ENCODE data around the gene TGFBR2. TPM values are rescaled to one million over a fixed set of nuclear protein-coding genes. Genes with fewer than 3 reads are reported as not detected.

TGFBR2 gene
- total RNA-seq, 1 donor from 2014 or later, result 15.6 TPM

DNA sequence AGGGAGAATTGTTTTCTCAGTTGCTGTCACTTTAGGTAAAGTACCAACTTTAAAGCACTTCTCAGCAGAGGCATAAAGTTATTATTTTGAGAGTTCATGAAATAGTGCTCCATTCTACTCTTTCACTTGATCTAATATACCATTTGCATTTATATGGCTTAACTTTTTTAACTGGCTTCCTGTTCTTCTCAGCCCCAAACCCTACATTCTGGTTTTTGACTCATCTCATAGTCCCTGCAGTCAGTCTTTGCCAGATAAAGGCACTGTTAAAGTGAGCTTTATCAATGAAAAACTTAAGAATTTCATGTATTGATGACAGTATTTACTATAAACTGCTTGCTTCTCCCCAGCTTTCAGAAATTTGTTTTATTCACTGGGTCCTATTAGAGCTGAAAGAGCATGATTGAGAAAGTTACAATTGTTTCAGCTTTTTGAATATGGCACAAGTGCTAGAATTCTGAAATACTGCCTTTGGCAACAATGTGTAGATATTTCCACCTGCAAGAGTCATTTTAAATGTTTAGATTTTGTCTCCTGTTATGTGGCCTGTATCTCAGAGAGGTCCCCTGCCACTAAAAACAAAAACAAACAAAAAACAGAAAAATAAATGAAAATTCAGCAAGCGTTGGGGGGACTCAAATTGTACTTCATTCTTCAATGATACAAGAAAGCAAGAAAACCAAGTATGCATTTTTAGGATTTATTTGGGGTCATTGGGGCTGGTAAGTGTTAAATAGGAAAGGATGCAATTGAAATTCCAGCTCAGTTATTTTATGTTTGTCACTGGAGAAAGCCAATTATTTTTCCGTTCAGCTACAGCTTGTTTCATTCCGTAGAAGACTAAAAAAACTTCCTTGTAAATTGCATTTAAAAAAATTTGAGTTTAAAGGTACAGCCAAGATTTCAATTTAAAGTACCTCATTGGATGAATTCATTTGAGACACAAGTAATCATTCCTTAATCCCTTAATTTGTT, 28.6 kb downstream of the TGFBR2 start:
- TF ChIP-seq, protein P1, sequence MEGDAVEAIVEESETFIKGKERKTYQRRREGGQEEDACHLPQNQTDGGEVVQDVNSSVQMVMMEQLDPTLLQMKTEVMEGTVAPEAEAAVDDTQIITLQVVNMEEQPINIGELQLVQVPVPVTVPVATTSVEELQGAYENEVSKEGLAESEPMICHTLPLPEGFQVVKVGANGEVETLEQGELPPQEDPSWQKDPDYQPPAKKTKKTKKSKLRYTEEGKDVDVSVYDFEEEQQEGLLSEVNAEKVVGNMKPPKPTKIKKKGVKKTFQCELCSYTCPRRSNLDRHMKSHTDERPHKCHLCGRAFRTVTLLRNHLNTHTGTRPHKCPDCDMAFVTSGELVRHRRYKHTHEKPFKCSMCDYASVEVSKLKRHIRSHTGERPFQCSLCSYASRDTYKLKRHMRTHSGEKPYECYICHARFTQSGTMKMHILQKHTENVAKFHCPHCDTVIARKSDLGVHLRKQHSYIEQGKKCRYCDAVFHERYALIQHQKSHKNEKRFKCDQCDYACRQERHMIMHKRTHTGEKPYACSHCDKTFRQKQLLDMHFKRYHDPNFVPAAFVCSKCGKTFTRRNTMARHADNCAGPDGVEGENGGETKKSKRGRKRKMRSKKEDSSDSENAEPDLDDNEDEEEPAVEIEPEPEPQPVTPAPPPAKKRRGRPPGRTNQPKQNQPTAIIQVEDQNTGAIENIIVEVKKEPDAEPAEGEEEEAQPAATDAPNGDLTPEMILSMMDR (IDR thresholded peaks at IDR 0.05; ENCODE audit: unreplicated experiment), result no peak
- no peaks in the 10 kb centered on the region for H3K9me3 Mint-ChIP-seq
- no peak for DNase-seq (ENCODE audit: low spot score in 2 of 2, unreplicated experiment in 2 of 2)
- H3K36me3 Mint-ChIP-seq, result peaks cover 3% of the 10 kb centered on the region
- no peak overlapping the region for H3K27ac Mint-ChIP-seq
- no peaks in the 10 kb centered on the region for H3K27me3 Mint-ChIP-seq (ENCODE audit: low read depth)
- peaks cover 26% of the 10 kb centered on the region for H3K4me1 Mint-ChIP-seq
- H3K4me3 Mint-ChIP-seq, result no peak overlapping the region

DNA sequence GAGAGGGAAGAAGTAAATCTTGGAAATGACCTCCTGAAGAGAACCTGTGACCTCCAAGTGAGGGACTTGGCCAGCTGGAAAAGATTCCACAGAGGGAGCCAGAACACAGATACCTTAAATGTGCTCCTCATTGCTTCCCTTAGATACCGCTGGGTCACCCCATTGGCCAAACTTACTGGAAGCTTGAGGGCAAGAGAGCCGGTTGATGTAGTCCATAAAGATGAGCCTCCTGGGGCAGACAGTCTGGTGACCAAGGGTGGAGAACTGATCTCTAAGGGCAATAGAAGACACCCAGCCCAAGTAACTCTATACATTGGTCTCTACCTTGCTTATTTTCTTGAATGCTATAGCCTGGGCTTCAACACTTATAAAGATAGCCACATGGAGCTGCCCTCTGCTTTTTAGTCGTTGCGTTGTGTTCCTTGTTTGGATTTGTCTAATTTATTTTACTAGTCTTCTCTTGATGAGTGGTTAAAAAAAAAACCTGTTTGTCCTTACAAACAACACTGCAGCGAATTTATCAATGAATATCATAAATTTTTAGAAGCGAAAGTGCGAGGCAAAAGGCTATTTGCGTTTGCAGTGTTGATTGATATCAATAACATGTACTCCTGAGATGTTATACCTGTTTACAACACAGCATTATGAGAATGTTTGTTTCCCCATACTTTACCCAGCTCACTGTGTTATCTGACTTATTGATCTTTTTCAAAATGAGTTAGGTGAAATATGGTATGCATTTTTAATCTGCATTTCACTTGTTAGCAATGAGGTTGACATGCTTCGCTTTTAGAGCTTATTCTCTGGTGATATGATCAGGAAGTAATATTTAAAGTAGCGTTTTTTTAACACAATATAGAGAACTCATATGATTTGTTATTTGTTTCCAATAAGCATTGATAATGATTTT, 31.2 kb downstream of the TGFBR2 start:
- TF ChIP-seq, protein P1 (IDR thresholded peaks at IDR 0.05; ENCODE audit: unreplicated experiment), result no peak
- H3K4me1 Mint-ChIP-seq, result peaks cover 17% of the 10 kb centered on the region
- no peak overlapping the region for H3K27ac Mint-ChIP-seq
- no peaks in the 10 kb centered on the region for H3K36me3 Mint-ChIP-seq
- H3K27me3 Mint-ChIP-seq (ENCODE audit: low read depth), result no peaks in the 10 kb centered on the region
- DNase-seq (ENCODE audit: low spot score in 2 of 2, unreplicated experiment in 2 of 2), result no peak
- H3K9me3 Mint-ChIP-seq, result no peaks in the 10 kb centered on the region
- no peak overlapping the region for H3K4me3 Mint-ChIP-seq

DNA sequence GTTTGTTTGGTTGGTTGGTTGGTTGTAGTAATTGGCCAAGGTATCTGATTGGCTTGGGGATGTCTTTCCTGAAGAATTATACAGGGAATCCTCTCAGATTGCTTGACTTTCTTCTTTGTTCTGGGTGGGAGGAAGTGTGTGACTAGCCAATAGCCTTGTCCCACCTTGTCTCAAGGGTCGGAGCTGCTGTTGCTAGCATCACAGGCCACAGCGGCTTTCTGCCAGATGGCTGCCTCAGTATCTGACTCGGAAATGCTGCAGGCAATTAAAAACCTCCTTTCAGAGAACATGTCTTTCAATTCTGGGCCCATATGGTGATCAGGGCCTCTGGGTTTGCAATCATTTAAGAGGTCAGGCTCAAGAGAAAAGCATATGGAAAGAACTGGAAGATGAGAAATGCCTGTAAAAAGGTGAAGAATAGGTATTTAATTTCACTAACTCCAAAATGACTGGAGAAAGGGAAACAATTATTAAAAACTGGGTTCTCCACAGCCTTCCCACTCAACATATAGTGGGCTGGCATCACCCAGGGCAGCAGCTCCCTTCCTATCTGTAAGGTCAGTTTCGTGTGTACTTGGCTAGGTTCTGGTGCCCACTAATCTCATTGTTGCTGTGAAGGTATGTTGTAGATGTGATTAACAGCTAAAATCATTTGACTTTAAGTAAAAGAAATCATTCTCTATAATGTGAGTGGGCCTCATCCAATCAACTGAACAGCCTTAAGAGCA, 32.4 kb downstream of the TGFBR2 start:
- Mint-ChIP-seq H3K27ac (no peak overlapping the region), H3K9me3 (no peaks in the 10 kb centered on the region), H3K36me3 (no peaks in the 10 kb centered on the region), H3K27me3 (ENCODE audit: low read depth) (no peaks in the 10 kb centered on the region), H3K4me1 (peaks cover 15% of the 10 kb centered on the region), H3K4me3 (no peak overlapping the region)
- DNase-seq (ENCODE audit: low spot score in 2 of 2, unreplicated experiment in 2 of 2), result no peak
- TF ChIP-seq, protein P1 (IDR thresholded peaks at IDR 0.05; ENCODE audit: unreplicated experiment), result no peak

DNA sequence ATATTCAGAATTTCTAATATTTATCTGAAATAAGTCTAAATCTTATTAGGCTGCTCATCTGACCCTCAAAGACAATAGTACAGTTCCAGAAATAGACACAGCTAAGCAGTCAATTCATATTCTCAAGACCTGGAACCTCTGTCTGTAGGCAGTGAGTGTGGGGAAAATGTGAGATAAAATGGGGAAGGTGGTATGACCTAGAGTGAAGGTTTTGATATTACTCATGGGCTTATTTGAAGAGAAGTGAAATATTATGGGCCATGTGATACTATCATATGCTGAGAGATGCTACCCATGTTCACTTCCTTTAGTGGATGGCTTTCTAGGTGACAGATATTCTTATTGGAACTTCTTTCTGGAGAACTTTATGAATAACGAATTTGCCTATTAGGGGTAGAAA, 33.5 kb downstream of the TGFBR2 start:
- Mint-ChIP-seq H3K27me3 (ENCODE audit: low read depth) (no peaks in the 10 kb centered on the region), H3K36me3 (no peaks in the 10 kb centered on the region), H3K4me1 (peaks cover 16% of the 10 kb centered on the region), H3K4me3 (no peak overlapping the region), H3K9me3 (no peaks in the 10 kb centered on the region), H3K27ac (no peak overlapping the region)
- TF ChIP-seq, protein P1 (IDR thresholded peaks at IDR 0.05; ENCODE audit: unreplicated experiment), result no peak
- DNase-seq (ENCODE audit: low spot score in 2 of 2, unreplicated experiment in 2 of 2), result no peak

DNA sequence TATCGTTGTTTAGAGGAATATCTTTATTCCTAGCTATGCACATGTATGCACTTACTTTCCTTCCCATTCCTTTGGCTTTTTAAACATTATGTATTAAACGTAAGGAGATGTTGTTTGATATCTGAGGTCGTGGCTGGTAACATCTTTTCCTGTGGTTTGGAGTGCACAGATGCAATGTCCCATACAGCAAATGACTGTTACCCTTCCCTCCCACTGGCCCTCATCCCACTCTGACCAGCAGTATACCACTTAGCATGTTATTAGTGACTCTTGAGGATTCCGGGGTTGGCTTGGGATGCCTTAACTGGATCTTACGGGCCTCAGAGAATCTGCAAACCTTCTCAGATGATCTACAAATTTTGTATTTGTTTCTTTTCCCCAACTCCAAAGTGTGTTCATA, 34.5 kb downstream of the TGFBR2 start:
- TF ChIP-seq, protein P1 (IDR thresholded peaks at IDR 0.05; ENCODE audit: unreplicated experiment), result no peak
- Mint-ChIP-seq H3K4me3 (no peak overlapping the region), H3K27ac (no peak overlapping the region), H3K4me1 (peaks cover 12% of the 10 kb centered on the region), H3K9me3 (no peaks in the 10 kb centered on the region), H3K36me3 (peaks cover 3% of the 10 kb centered on the region), H3K27me3 (ENCODE audit: low read depth) (no peaks in the 10 kb centered on the region)
- no peak for DNase-seq (ENCODE audit: low spot score in 2 of 2, unreplicated experiment in 2 of 2)

Data from mesothelial cell of epicardium (in vitro differentiated cells).